CD14-positive monocyte (primary cell): Measurements from ENCODE around the gene IL13. TPM values are rescaled to one million over a fixed set of nuclear protein-coding genes. Genes with fewer than 3 reads are reported as not detected.

Experiments
- DNase-seq, 3 donors: peaks; one replicate each; pipeline ENCODE4 v3.0.0-alpha.2; 2011 to 2022
- H2AFZ ChIP-seq: 2 replicates; pipeline ENCODE4 v1.6.0; 2012; ENCODE audit warnings: mild to moderate bottlenecking, low read depth, low read length, inconsistent platforms; ENCODE audit not compliant: insufficient read depth, poor library complexity, severe bottlenecking
- H3K27ac ChIP-seq, 2 donors: 1 replicate in 1 of 2; 2 replicates in 1 of 2; pipeline ENCODE4 v1.5.1; 2012 to 2013; ENCODE audit warnings: low read length in 2 of 2, control low read depth in 1 of 2, inconsistent platforms in 1 of 2, low read depth in 1 of 2, mild to moderate bottlenecking in 1 of 2
- H3K27me3 ChIP-seq, 2 donors: one replicate each; pipeline versions ENCODE4 v1.6.0 to v1.6.1; 2011 to 2013; ENCODE audit warnings: low read length in 2 of 2; ENCODE audit not compliant: control insufficient read depth in 2 of 2, insufficient read depth in 2 of 2
- H3K36me3 ChIP-seq, 2 donors: replicated peaks in 1 of 2; 1 replicate in 1 of 2; 2 replicates in 1 of 2; pipeline versions ENCODE4 v1.5.1 to v1.6.1; 2012 to 2013; ENCODE audit warnings: low read length in 2 of 2, control low read depth in 1 of 2, inconsistent platforms in 1 of 2, mild to moderate bottlenecking in 1 of 2; ENCODE audit not compliant: insufficient read depth in 2 of 2, control insufficient read depth in 1 of 2
- H3K4me1 ChIP-seq, 2 donors: 1 replicate in 1 of 2; 2 replicates in 1 of 2; pipeline versions ENCODE4 v1.5.1 to v1.6.1; 2012 to 2013; ENCODE audit warnings: low read length in 2 of 2, control low read depth in 1 of 2, inconsistent platforms in 1 of 2, mild to moderate bottlenecking in 1 of 2, moderate library complexity in 1 of 2; ENCODE audit not compliant: insufficient read depth in 2 of 2, control insufficient read depth in 1 of 2
- H3K4me2 ChIP-seq: replicated peaks from 2 replicates; pipeline ENCODE3; 2012; ENCODE audit warnings: low read length, moderate library complexity, mild to moderate bottlenecking; ENCODE audit not compliant: poor library complexity, severe bottlenecking; ENCODE audit errors: extremely low read depth
- H3K4me3 ChIP-seq, 3 experiments: fragments of 200-600 bp in 1 of 3; sonication (generic) in 1 of 3; replicated peaks in 1 of 3; 1 replicate in 2 of 3; 2 replicates in 1 of 3; pipeline ENCODE4 v1.5.1; 2011 to 2013; ENCODE audit warnings: low read length in 3 of 3, mild to moderate bottlenecking in 3 of 3, control low read depth in 2 of 3, low read depth in 2 of 3, inconsistent platforms in 1 of 3, moderate library complexity in 1 of 3
- H3K79me2 ChIP-seq: 2 replicates; pipeline ENCODE4 v1.6.0; 2012; ENCODE audit warnings: mild to moderate bottlenecking, control low read depth, inconsistent platforms, low read length, moderate library complexity; ENCODE audit not compliant: insufficient read depth
- H3K9ac ChIP-seq: 2 replicates; pipeline ENCODE4 v1.6.0; 2017; ENCODE audit warnings: low read length, mild to moderate bottlenecking; ENCODE audit not compliant: insufficient read depth, poor library complexity, severe bottlenecking
- H3K9me3 ChIP-seq, 2 donors: replicated peaks in 1 of 2; 1 replicate in 1 of 2; 2 replicates in 1 of 2; pipeline versions ENCODE4 v1.5.1 to v1.6.1; 2012 to 2013; ENCODE audit warnings: low read length in 2 of 2, control low read depth in 1 of 2; ENCODE audit not compliant: control insufficient read depth in 1 of 2, insufficient read depth in 1 of 2
- H4K20me1 ChIP-seq: 2 replicates; pipeline ENCODE4 v1.6.0; 2012; ENCODE audit warnings: mild to moderate bottlenecking, low read length, control low read depth, moderate library complexity; ENCODE audit not compliant: insufficient read depth
- H3K27ac Mint-ChIP-seq, 7 donors: one replicate each; pipeline ENCODE4 v1.8.0; 2020; ENCODE audit warnings: mild to moderate bottlenecking in 7 of 7, mixed read lengths in 7 of 7, moderate library complexity in 6 of 7, inconsistent platforms in 2 of 7
- H3K27me3 Mint-ChIP-seq, 3 donors: one replicate each; pipeline ENCODE4 v1.8.0; 2021 to 2022; ENCODE audit warnings: low read depth in 3 of 3, mild to moderate bottlenecking in 3 of 3, mixed read lengths in 3 of 3, moderate library complexity in 3 of 3, inconsistent platforms in 1 of 3
- H3K36me3 Mint-ChIP-seq, 2 donors: one replicate each; pipeline ENCODE4 v1.8.0; 2020; ENCODE audit warnings: mixed read lengths in 2 of 2, inconsistent platforms in 1 of 2, mild to moderate bottlenecking in 1 of 2
- H3K4me1 Mint-ChIP-seq: one replicate; pipeline ENCODE4 v1.8.0; 2020; ENCODE audit warnings: mild to moderate bottlenecking, mixed read lengths
- H3K4me3 Mint-ChIP-seq, 2 donors: one replicate each; pipeline ENCODE4 v1.8.0; 2020; ENCODE audit warnings: mild to moderate bottlenecking in 2 of 2, mixed read lengths in 2 of 2, moderate library complexity in 1 of 2
- H3K9me3 Mint-ChIP-seq, 7 donors: one replicate each; pipeline ENCODE4 v1.8.0; 2020 to 2022; ENCODE audit warnings: mixed read lengths in 7 of 7, mild to moderate bottlenecking in 6 of 7, moderate library complexity in 6 of 7, inconsistent platforms in 2 of 7
- WGBS: methylation state at CpG from one replicate; pipeline ENCODE4 v1.1.5; 2013; ENCODE audit warnings: missing lambda C conversion rate; ENCODE audit not compliant: insufficient coverage; 5-methylcytosine and 5-hydroxymethylcytosine counted together
- intact Hi-C, 2 donors: fragments of 100-400 bp; cut with micrococcal nuclease; formaldehyde crosslinking; loops; one replicate each; pipeline versions ENCODE4 v1.15.0 to v1.15.1; 2023
- polyA plus RNA-seq, 3 donors: library from polyadenylated mRNA; depleted of rRNA in 1 of 3; unstranded in 2 of 3; stranded (reverse) in 1 of 3; fragments of 300-500 nt in 2 of 3; fragments of >200 nt in 1 of 3; fragmentation: Illumina TruSeq in 2 of 3; gene quantifications; 1 replicate in 2 of 3; 2 replicates in 1 of 3; pipeline ENCODE4 v1.2.3, GENCODE V29; 2012 to 2021
- TF ChIP-seq, protein P1 (sequence below): fragments of 200-600 bp; IDR thresholded peaks from one replicate; pipeline ENCODE4 v1.8.0; 2022; ENCODE audit warnings: antibody characterized with exemption, mild to moderate bottlenecking

Gene IL13
- polyA plus RNA-seq, 3 donors: not detected

DNA sequence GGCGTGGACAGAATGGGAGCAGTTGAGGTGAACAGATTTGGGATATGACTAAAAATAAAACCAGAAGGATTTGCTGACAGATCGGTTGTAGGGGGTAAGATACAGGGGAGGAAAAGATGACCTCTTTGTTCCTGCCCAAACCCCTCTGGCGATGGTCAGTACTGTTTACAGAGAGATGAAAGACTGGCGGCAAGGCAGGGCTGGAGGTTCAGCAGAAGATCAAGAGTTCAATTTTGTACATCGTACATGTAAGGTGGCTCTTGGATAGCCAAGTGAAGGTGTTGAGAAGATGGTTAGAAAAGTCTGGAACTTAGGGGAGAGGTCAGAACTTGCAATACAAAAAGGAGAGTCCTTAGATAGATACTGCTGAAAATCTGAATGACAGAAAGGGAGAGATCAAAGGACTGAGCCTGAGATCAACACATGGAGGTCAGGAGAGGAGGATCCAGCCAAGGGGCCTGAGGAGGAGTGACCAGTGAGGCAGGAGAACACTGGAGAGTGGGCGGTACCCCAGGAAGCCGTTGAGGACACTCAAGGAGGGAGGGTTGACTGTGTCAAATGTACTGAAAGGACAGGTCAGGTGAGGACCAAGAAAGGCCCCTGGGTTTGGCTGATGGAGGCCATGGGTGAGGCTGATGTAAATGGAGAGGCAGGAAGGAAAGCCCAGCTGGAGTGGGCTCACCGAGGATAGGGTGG is 23.0 kb downstream of the IL13 start:
- Mint-ChIP-seq H3K4me1 (peaks cover 5% of the 10 kb centered on the region), H3K36me3 (no peaks in the 10 kb centered on the region), H3K27me3 (peaks cover 0 to 6% (median 0%) of the 10 kb centered on the region in 3 donors), H3K4me3 (peak overlapping the region in 1 of 2 donors; percentile 40), H3K9me3 (no peaks in the 10 kb centered on the region), H3K27ac (no peak overlapping the region)
- TF ChIP-seq, protein P1, sequence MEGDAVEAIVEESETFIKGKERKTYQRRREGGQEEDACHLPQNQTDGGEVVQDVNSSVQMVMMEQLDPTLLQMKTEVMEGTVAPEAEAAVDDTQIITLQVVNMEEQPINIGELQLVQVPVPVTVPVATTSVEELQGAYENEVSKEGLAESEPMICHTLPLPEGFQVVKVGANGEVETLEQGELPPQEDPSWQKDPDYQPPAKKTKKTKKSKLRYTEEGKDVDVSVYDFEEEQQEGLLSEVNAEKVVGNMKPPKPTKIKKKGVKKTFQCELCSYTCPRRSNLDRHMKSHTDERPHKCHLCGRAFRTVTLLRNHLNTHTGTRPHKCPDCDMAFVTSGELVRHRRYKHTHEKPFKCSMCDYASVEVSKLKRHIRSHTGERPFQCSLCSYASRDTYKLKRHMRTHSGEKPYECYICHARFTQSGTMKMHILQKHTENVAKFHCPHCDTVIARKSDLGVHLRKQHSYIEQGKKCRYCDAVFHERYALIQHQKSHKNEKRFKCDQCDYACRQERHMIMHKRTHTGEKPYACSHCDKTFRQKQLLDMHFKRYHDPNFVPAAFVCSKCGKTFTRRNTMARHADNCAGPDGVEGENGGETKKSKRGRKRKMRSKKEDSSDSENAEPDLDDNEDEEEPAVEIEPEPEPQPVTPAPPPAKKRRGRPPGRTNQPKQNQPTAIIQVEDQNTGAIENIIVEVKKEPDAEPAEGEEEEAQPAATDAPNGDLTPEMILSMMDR: no peak
- no peak for DNase-seq
- no peak overlapping the region for H3K4me2 ChIP-seq
- no peak overlapping the region for H3K27ac ChIP-seq
- H3K27me3 ChIP-seq: no peaks in the 10 kb centered on the region
- 91% methylated on average over 7 of the region's 8 CpGs for WGBS
- no peaks in the 10 kb centered on the region for H3K9me3 ChIP-seq
- intact Hi-C loops: no loop called here
- H3K4me1 ChIP-seq: no peaks in the 10 kb centered on the region
- H3K9ac ChIP-seq: no peak overlapping the region
- no peaks in the 10 kb centered on the region for H3K36me3 ChIP-seq
- no peak overlapping the region for H2AFZ ChIP-seq
- no peak overlapping the region for H3K4me3 ChIP-seq
- H3K79me2 ChIP-seq: no peaks in the 10 kb centered on the region
- H4K20me1 ChIP-seq: no peaks in the 10 kb centered on the region

DNA sequence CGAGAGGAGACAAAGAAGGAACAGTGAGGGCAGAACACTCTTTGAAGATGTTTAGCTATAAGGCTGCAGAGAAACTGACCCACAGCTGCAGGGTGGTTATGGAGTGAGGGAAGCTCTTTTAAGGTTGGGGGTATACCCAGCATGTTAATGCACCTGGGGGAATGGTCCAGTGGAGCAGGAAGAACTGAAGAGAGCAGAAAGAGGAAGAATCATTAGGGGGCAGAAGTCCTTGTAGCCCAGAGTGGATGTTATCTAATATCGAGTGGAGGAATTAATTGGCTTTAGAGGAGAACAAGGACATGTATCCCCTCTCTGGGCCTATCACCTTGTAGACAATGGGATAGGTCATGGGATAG is 23.5 kb downstream of the IL13 start:
- H3K79me2 ChIP-seq: no peaks in the 10 kb centered on the region
- H4K20me1 ChIP-seq: no peaks in the 10 kb centered on the region
- no peak overlapping the region for H3K4me2 ChIP-seq
- intact Hi-C loops: no loop called here
- no peak overlapping the region for H3K4me3 ChIP-seq
- no peak overlapping the region for H3K9ac ChIP-seq
- H3K4me1 Mint-ChIP-seq: peaks cover 5% of the 10 kb centered on the region
- peaks cover 0 to 6% (median 0%) of the 10 kb centered on the region in 3 donors for H3K27me3 Mint-ChIP-seq
- no peaks in the 10 kb centered on the region for H3K9me3 Mint-ChIP-seq
- H3K27me3 ChIP-seq: no peaks in the 10 kb centered on the region
- H3K27ac Mint-ChIP-seq: peak overlapping the region in 1 of 7 donors; percentile 47
- no peak overlapping the region for H3K4me3 Mint-ChIP-seq
- H3K27ac ChIP-seq: no peak overlapping the region
- DNase-seq: no peak
- no peak overlapping the region for H2AFZ ChIP-seq
- no peaks in the 10 kb centered on the region for H3K36me3 Mint-ChIP-seq
- no peaks in the 10 kb centered on the region for H3K9me3 ChIP-seq
- 100% methylated on average over 1 of the region's 2 CpGs for WGBS
- TF ChIP-seq, protein P1: no peak
- no peaks in the 10 kb centered on the region for H3K36me3 ChIP-seq
- no peaks in the 10 kb centered on the region for H3K4me1 ChIP-seq
